Osteocyte (in vitro differentiated cells): ENCODE data around the gene DIP2C. TPM values are rescaled to one million over a fixed set of nuclear protein-coding genes. Genes with fewer than 3 reads are reported as not detected.

ENCODE experiments used
- DNase-seq: peaks from one replicate; pipeline ENCODE4 v3.0.0; 2021; ENCODE audit warnings: mixed read lengths; ENCODE audit not compliant: unreplicated experiment; ENCODE audit errors: extremely low spot score
- H3K27ac Mint-ChIP-seq: one replicate; pipeline ENCODE4 v1.8.0; 2021; ENCODE audit warnings: mild to moderate bottlenecking, mixed read lengths; ENCODE audit not compliant: unreplicated experiment
- H3K27me3 Mint-ChIP-seq: one replicate; pipeline ENCODE4 v1.8.0; 2021; ENCODE audit warnings: mixed read lengths; ENCODE audit not compliant: unreplicated experiment
- H3K36me3 Mint-ChIP-seq: one replicate; pipeline ENCODE4 v1.8.0; 2021; ENCODE audit warnings: mixed read lengths; ENCODE audit not compliant: unreplicated experiment
- H3K4me1 Mint-ChIP-seq: one replicate; pipeline ENCODE4 v1.8.0; 2021; ENCODE audit warnings: mixed read lengths; ENCODE audit not compliant: unreplicated experiment
- H3K4me3 Mint-ChIP-seq: one replicate; pipeline ENCODE4 v1.8.0; 2021; ENCODE audit warnings: mild to moderate bottlenecking, moderate library complexity, mixed read lengths; ENCODE audit not compliant: unreplicated experiment
- H3K9me3 Mint-ChIP-seq: one replicate; pipeline ENCODE4 v1.8.0; 2021; ENCODE audit warnings: mixed read lengths; ENCODE audit not compliant: unreplicated experiment
- total RNA-seq: library from RNA; stranded (reverse); gene quantifications from 2 replicates; pipeline ENCODE4 v1.2.1, GENCODE V29; 2021
- TF ChIP-seq, protein P1 (sequence below): fragments of 200-600 bp; sonication (generic); IDR thresholded peaks from 2 replicates; pipeline ENCODE4 v1.5.0; 2021; ENCODE audit warnings: antibody characterized with exemption, mild to moderate bottlenecking, moderate library complexity

DIP2C gene
- total RNA-seq, 1 donor from 2014 or later, result 36.8 TPM

DNA sequence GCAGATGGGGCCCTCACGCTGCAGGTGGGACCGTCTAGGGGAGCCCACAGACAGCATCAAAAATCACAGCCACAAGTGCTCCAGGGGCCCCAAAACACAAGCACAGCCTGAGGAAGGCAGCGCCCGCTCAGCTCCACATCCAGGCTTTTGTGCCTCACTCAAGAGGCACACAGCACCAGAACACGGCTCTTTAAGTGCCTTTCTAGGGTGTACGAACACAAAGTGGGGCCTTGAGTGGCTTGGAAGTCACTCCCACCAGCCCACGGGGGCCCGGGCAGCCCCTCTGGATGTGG, 65.2 kb downstream of the DIP2C start:
- TF ChIP-seq, protein P1, sequence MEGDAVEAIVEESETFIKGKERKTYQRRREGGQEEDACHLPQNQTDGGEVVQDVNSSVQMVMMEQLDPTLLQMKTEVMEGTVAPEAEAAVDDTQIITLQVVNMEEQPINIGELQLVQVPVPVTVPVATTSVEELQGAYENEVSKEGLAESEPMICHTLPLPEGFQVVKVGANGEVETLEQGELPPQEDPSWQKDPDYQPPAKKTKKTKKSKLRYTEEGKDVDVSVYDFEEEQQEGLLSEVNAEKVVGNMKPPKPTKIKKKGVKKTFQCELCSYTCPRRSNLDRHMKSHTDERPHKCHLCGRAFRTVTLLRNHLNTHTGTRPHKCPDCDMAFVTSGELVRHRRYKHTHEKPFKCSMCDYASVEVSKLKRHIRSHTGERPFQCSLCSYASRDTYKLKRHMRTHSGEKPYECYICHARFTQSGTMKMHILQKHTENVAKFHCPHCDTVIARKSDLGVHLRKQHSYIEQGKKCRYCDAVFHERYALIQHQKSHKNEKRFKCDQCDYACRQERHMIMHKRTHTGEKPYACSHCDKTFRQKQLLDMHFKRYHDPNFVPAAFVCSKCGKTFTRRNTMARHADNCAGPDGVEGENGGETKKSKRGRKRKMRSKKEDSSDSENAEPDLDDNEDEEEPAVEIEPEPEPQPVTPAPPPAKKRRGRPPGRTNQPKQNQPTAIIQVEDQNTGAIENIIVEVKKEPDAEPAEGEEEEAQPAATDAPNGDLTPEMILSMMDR, result no peak
- H3K27ac Mint-ChIP-seq, result peak overlapping the region; percentile 97
- H3K36me3 Mint-ChIP-seq, result no peaks in the 10 kb centered on the region
- peak overlapping the region; percentile 64 for H3K4me3 Mint-ChIP-seq
- peaks cover 50% of the 10 kb centered on the region for H3K4me1 Mint-ChIP-seq
- DNase-seq, result no peak
- no peaks in the 10 kb centered on the region for H3K9me3 Mint-ChIP-seq
- no peaks in the 10 kb centered on the region for H3K27me3 Mint-ChIP-seq

DNA sequence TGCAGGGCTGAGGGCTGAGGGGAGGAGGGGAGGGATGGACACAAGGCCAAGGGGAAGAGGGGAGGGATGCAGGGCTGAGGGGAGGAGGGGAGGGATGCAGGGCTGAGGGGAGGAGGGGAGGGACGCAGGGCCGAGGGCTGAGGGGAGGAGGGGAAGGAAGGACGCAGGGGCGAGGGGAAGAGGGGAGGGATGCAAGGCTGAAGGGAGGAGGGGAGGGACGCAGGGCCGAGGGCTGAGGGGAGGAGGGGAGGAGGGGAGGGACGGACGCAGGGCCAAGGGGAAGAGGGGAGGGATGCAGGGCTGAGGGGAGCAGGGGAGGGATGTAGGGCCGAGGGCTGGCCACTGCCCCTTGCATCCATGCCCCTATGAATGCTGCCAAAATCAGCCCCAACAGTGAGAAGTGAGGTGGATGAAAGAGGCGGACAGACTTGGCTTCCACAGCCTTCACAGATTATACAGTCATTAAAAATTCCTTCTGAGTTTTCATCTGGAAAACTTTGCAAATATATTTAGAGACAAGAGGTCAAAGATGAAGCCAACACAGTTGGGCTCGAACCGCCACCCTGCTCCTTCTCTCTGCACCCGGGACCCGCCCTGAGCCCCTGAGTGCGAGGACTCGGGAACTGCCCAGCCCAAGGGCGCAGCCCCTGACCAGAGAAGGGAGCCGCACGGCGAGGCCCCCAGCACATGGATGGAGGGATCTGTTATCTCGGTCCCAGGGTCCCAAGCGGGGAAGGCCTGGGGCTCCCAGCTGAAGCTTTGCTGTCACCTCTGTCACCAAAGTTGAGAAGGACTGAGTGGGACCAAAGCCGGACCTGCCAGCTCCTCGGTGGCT, 65.8 kb downstream of the DIP2C start:
- H3K27me3 Mint-ChIP-seq, result no peaks in the 10 kb centered on the region
- no peaks in the 10 kb centered on the region for H3K9me3 Mint-ChIP-seq
- no peak overlapping the region for H3K4me3 Mint-ChIP-seq
- TF ChIP-seq, protein P1, result no peak
- no peaks in the 10 kb centered on the region for H3K36me3 Mint-ChIP-seq
- H3K27ac Mint-ChIP-seq, result peak overlapping the region; percentile 97
- peaks cover 52% of the 10 kb centered on the region for H3K4me1 Mint-ChIP-seq
- no peak for DNase-seq

DNA sequence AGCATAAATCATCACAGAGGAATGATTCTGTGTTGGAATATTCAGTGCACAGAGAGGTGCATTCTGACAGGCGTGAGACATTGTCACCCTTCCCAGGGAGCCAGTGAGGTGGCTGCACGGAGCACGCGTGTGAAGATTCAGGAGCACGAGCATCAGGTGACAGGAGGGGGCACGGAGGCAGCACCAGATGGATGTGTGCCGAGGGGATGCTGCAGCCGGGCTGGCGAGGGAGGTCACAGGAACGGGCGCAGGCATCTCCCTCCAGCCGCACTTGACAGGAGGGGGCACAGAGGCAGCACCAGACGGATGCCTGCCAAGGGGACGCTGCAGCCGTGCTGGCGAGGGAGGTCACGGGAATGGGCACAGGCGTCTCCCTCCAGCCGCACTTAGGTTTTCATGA, 66.5 kb downstream of the DIP2C start:
- peaks cover 59% of the 10 kb centered on the region for H3K4me1 Mint-ChIP-seq
- H3K27me3 Mint-ChIP-seq, result no peaks in the 10 kb centered on the region
- H3K36me3 Mint-ChIP-seq, result no peaks in the 10 kb centered on the region
- no peak for DNase-seq
- TF ChIP-seq, protein P1, result no peak
- peak overlapping the region; percentile 68 for H3K27ac Mint-ChIP-seq
- no peaks in the 10 kb centered on the region for H3K9me3 Mint-ChIP-seq
- no peak overlapping the region for H3K4me3 Mint-ChIP-seq

DNA sequence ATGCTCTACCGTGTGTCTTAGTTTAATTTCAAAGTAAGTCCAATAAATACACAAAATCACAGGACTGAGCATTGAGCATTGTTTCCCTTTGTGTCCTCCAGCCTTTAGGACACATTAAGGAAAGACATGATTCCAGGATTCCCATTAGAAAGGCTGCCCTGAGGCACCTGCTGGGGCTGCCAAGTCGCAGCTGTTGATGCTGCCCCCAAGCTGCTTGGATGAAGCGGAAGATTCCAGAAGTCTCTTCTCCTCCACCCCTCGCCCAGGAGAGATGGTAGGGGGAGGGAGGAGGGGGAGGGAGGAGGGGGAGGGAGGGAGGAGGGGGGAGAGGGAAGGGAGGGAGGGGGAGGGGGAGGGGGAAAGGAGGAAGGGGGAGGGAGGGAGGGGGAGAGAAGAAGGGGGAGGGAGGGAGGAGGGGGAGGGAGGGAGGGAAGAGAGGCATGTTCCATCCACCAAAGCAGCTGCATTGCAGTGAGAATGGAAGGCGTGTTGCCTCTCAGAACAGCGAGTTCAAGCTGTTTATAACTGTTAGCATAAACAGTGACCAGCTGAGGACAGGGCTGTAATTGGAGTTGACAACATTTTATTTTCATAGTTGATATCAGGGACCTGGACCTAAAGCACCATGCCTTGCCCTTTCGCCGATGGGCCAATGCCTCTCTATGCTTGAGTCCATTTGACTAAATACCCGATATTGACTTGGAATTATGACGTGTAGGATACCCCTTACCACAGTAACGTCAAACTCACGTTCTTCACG, 67.3 kb downstream of the DIP2C start:
- Mint-ChIP-seq H3K9me3 (no peaks in the 10 kb centered on the region), H3K4me3 (no peak overlapping the region), H3K4me1 (peaks cover 67% of the 10 kb centered on the region), H3K36me3 (no peaks in the 10 kb centered on the region), H3K27me3 (no peaks in the 10 kb centered on the region), H3K27ac (peak overlapping the region; percentile 68)
- no peak for DNase-seq
- TF ChIP-seq, protein P1, result no peak

DNA sequence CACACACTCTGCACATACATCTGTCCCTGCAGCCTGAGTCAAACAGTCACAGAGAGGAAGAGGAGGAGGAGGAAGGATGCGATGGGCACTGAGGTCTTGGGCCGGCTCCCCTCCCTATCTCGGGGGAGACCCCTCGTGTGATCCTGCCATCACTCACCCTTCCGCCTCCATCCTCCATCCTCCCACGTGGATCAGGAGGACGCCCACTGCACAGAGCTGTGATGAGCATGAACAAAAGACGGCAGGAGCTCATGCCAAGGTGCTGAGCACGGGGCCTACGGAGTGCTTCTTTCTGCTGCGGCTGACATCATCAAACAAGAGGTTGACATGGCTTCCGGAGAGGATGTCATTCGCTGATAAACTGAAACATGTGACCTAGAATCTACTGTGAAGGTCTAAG, 68.0 kb downstream of the DIP2C start:
- H3K36me3 Mint-ChIP-seq, result no peaks in the 10 kb centered on the region
- H3K4me3 Mint-ChIP-seq, result no peak overlapping the region
- TF ChIP-seq, protein P1, result no peak
- no peak overlapping the region for H3K27ac Mint-ChIP-seq
- H3K4me1 Mint-ChIP-seq, result peaks cover 65% of the 10 kb centered on the region
- H3K9me3 Mint-ChIP-seq, result no peaks in the 10 kb centered on the region
- no peaks in the 10 kb centered on the region for H3K27me3 Mint-ChIP-seq
- no peak for DNase-seq
